Stomach (tissue), 4 donors: ENCODE results near the gene BAIAP2L2.
"Not testable (repeated sequence)": the region's sequence is repeated elsewhere in the genome, so short reads cannot be mapped to it uniquely, and the experiment has no call there.

Experiments
- POLR2A ChIP-seq, 4 donors: fragments of 450-650 bp; IDR thresholded peaks; one replicate each; pipeline ENCODE4 v1.6.1; 2016; ENCODE audit warnings: antibody characterized with exemption in 4 of 4, control low read depth in 2 of 4, mild to moderate bottlenecking in 1 of 4, moderate library complexity in 1 of 4
- POLR2AphosphoS5 ChIP-seq, 3 donors: sonication (generic); formaldehyde crosslinking; IDR thresholded peaks; one replicate each; pipeline ENCODE4 v1.6.1; 2016; ENCODE audit warnings: antibody characterized with exemption in 3 of 3
- TF ChIP-seq, protein P1 (sequence below), 7 experiments: fragments of 450-650 bp in 4 of 7; fragments of 200-600 bp in 3 of 7; sonication (generic) in 3 of 7; IDR thresholded peaks; one replicate each; pipeline ENCODE4 v1.5.1; 2016 to 2019; ENCODE audit warnings: antibody characterized with exemption in 7 of 7, control low read depth in 2 of 7, mild to moderate bottlenecking in 1 of 7

DNA sequence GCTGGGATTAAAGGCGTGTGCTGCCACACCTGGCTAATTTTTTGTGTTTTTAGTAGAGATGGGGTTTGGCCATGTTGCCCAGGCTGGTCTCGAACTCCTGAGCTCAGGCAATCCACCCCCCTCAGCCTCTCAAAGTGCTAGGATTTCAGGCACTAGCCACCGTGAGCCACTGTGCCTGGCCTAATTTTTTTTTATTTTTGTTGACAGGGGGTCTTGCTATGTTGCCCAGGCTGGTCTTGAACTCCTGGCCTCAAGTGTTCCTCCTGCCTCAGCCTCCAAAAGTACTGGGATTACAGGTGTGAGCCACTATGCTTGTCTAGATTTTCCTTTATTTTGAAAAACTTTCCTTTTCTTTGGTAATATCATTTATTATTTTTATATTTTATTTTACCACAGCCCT lies 35.7 kb upstream of the BAIAP2L2 start:
- TF ChIP-seq, protein P1, sequence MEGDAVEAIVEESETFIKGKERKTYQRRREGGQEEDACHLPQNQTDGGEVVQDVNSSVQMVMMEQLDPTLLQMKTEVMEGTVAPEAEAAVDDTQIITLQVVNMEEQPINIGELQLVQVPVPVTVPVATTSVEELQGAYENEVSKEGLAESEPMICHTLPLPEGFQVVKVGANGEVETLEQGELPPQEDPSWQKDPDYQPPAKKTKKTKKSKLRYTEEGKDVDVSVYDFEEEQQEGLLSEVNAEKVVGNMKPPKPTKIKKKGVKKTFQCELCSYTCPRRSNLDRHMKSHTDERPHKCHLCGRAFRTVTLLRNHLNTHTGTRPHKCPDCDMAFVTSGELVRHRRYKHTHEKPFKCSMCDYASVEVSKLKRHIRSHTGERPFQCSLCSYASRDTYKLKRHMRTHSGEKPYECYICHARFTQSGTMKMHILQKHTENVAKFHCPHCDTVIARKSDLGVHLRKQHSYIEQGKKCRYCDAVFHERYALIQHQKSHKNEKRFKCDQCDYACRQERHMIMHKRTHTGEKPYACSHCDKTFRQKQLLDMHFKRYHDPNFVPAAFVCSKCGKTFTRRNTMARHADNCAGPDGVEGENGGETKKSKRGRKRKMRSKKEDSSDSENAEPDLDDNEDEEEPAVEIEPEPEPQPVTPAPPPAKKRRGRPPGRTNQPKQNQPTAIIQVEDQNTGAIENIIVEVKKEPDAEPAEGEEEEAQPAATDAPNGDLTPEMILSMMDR (IDR thresholded peaks at IDR 0.05) = not testable (repeated sequence)
- not testable (repeated sequence) for TF ChIP-seq POLR2AphosphoS5, POLR2A (IDR thresholded peaks at IDR 0.05)
